Fibroblast of peridontal ligament (primary cell): ENCODE results near the gene DNAJC16.
"Not testable (repeated sequence)": the region's sequence is repeated elsewhere in the genome, so short reads cannot be mapped to it uniquely, and the experiment has no call there.

ENCODE experiments used
- DNase-seq: peaks from one replicate; pipeline ENCODE4 v3.0.0-alpha.2; 2010; ENCODE audit errors: extremely low read depth

Gene DNAJC16

DNA sequence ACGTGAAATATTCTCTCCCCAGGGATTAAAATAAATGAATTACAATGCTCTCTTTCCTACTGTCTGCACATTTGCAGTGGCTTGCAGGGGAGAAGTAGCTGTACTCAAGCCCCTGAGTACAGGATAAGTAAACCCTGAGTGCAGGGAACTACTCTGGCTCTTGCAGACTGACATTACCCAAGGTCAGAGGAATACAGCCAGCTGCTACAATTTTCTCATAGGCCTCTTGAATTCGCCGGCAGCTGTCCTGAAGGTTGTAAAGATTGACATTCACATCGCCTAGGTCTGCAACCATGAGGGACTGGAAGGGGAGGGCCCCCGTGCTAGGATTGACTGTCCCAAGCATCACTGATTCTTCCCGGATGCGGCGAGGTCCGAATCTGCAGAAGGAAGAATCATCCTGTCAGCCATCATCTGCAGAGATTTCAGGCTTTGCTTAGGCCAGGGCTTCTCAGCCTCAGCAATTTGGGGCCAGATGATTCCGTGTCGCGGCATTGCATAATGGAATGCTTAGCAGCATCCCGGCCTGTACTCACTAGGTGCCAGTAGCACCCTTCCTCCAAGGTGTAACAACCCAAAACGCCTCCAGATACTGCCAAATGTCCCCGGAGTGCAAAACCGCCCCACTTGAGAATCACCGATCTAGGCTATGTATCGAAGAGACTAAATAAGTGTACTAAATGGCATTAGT lies 56.5 kb downstream of the DNAJC16 start:
- no peak for DNase-seq

DNA sequence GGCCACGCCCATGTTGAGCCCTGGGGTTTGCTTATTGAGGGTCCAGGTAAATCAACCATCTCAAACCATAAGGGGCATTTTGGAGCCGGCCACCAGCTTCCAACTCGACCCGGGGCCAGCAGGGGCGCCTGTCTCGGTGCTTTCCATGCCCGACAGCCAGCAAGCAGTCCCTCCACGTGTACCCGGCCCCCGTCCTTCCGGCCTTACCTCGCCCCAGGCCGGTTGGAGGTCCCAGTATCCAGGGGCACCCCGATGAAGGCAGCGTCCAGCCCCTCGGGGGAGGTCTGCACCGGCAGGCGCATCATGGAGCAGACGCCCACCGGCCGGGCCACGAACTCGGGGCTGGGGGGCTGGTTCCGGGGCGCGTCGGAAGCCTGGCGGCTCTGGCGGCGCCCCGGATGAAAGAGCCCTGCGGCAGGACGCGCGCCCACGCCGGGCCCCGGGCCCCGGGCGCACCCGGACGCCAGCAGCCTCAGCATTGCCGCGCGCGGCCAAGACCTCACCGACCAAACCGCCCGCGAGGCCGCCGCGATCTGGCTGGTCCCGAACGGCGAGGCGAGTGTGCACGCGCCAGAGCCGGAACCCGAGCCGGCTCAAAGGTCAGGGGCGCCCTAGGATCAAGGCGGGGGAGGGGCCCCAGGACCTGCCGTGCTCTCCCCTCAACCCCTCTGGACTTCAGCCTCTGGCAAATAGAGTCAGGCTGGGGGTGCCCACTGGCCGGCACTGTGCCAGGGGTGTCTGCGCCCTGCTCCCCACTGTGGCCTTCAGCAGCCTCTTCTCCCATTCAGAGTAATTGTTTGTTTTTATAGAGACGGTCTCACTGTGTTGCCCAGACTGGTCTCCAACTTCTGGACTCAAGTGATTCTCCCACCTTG lies 58.1 kb downstream of the DNAJC16 start, which contains the start of gene AGMAT:
AGMAT (minus strand) TSS at position 563 of the 875 bp plus-strand sequence; CDS start at position 479, 84 bp downstream.
- no peak for DNase-seq

DNA sequence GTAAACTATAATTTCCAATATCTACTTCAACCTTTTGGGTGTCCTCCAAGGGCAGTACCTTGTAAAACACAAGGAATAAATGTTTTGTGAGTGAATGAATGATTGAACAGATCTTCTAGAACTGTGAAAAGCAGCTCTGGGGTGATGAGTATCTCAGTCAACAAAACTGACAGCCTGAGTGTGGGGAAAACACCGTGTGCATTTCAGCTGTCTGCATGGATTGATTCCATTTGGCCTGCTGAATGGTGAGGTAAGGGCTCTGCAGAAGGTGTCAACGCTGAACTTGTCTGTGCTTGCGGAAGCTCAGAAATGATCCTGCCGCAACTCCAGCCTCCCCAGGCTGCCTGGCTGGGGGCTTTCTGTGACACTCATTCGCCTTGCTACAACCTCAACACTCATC lies 65.6 kb downstream of the DNAJC16 start:
- DNase-seq = no peak

DNA sequence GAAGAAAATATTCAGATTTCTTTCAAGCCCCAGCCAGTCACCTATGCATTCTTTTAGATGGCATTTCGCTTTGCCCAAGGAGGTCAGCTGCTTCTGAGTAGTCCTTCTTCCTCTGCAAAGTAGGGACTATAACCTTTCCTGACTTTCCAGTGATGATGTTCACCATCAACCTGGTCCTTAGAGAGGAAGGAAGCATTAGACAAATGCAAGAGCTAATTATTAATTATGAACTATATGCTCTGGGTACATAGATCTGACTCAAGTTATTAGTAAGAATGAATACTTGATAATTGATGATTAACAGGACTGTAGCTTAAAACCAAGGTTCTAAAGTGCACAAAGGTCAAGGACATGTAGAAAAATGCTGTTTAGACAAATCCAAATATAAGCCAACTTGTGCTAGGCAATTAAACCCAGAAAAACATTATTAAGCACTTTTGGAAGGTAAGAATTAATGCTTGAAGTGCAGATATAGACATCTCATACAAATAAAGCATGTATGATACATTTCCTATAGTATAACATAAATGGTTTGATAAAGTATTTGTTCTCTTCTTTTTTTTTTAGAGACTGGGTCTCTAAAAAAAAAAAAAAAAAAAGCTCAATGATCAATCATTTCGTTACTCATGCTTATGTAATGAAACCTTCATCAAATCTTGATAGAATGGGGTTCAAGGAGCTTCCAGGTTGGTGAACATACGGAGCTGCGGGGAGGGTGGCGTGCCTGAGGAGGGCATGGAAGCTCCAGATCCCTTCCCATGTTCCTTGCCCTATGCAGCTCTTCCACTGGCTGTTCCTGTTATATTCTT lies 69.4 kb downstream of the DNAJC16 start:
- DNase-seq = no peak

DNA sequence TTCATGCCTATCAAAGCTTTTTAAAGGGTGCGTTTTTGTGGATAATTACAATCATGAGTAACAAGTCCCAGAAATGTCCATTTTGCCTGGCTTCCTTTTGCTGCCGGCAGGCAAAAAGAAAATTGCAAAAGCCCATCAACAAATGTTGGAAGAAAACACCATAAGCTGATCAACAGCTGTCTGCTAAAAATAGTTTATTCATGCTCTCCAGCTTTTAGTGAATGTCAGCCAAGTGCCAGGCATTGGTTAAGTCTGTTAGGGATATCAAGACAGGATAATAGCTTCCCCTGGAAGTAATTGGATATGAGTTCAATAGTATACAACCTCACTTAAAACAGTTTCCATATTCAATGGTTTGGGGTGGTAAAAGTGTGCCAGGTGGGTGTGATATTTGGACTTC lies 71.8 kb downstream of the DNAJC16 start:
- DNase-seq = peak; percentile 67

DNA sequence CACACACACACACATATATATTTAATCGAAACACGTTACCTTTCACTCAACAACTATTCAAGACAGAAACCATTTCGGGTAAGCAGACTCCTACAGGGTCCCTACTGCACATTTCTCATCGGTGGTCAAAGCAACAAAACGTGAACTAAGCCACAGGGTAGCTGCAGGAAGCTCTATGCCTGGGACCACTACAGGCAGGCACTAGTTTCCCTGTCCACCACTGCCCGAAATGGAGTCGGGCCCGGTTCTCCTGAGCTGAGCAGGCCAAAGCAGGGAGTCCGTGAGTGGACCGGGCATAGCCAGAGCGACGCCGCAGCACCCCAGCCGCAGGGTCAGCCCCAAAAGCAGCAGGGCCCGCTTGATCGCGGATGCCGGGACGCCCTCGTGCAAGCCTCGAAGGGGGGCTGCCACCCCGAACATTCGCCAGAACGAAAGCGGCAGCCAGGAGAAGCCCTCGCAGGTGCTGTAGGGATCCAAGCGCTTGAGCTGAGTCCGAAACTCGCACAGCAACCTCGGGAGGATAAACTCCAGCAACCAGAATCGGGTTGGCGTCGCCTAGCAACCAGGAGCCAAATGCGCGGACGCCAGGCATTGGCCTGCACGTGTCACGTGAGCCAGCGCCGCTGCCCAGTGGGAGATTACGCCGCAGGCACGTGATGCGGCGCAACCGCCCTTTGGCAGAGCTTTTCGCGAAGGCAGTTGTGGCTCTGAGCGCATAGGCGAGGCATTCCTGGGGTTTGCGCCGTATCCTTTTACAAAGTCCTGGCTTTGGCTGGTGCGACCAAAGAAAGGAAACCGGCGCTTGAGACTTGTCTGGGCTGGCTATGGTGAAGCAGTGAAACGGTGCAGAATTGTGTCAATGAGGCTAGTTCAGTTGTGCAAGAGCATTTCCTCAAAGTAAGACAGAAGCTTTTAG lies 76.7 kb downstream of the DNAJC16 start:
- DNase-seq = peak; percentile 95

DNA sequence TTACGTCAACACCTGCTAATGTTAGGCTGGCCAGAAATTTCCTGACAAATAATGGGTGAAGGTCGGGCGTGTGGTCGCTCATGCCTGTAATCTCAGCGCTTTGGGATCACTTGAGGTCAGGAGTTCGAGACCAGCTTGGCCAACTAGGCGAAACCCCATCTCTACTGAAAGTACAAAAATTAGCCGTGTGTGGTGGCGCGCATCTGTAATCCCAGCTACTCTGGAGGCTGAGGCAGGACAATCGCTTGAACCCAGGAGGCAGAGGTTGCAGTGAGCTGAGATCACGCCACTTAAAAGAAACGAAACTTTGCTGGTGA lies 77.3 kb downstream of the DNAJC16 start:
- not testable (repeated sequence) for DNase-seq

DNA sequence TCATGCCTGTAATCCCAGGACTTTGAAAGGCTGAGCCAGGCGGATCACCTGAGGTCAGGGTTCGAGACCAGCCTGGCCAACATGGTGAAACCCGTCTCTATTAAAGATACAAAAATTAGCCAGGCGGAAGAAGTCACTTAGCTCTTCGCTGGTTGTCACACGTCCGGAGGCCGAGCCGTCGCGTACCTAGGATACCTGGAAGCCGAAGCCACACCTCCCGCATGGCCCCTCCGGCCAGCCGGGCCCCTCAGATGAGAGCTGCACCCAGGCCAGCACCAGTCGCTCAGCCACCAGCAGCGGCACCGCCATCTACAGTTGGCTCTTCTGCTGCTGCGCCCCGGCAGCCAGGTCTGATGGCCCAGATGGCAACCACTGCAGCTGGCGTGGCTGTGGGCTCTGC lies 77.8 kb downstream of the DNAJC16 start:
- DNase-seq = not testable (repeated sequence)

DNA sequence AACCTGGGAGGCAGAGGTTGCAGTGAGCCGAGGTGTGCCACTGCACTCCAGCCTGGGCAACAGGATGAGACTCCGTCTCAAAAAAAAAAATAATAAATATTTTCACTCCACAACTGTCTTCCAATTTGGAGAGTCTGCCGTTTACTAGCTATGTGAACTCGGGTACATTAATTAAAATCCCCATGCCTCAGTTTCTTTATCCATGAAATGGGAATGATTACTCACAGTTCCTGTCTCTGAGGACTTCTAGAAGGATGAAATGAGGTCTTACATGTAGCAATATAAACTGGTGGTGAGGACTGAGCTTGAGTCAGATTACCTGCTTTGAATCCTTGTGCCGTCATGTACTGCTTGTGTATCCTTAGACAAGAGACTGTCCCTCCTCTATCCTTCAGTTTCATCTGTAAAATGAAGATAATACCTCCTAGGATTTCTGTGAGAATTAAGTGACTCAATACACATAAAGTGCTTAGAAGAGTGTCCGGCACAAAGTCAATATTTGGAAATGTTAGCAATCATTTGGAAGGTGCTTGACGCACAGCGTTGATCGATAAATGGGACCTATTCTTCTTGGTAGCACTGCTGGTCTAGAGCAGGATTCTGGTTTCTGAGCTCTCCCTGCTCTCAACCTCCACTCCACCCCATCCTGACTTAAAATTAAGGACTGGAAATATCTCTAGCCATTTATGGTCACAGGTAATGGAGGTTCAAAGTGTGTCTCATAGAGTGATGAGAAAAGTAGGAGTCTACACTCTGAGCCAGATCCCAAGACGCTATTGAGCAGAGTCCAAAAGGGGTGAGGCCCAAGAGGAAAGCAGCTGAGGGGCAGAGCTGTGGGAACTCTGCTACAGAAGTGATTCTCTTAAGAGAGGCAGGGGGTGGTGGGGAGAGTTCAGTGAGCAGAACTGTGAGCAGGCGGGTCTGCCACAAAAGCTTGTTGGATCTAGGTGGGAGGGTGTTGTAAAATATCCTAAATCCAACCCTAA lies 79.0 kb downstream of the DNAJC16 start:
- no peak for DNase-seq

DNA sequence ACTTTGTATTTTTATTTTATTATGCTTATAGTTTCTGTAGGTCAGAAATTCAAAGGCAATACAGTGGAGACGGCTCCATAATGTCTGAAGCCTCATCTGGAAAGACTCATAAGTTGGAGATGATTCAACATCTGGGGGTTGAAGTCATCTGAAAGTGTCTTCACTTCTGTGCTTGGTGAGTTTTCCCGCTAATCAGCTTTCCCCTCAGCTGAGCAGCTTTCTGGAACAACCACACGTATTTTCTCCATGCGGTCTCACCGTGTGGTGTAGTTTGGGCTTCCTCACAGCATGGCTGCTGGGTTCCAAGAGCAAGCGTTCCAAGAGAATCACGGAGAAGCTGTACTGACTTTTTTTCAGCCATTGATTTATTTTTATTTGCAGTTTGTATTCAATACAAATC lies 83.0 kb downstream of the DNAJC16 start:
- no peak for DNase-seq

DNA sequence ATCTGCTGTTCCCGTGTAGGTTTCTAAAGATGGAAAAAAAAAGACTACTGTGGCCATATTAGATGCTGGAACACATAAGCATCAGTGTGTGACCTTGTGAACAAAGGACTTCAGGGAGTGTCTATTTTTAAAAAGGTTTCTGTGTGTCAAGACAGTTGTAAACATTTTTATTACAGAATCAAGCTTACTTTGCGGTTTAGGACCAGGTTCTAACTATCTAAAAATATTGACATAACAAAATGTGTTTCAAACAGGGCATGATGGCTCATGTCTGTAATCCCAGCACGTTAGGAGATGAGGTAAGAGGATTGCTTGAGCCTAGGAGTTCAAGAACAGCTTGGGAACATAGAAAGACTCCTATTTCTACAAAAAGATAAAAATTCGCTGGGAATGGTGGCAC lies 83.5 kb downstream of the DNAJC16 start:
- DNase-seq = no peak

DNA sequence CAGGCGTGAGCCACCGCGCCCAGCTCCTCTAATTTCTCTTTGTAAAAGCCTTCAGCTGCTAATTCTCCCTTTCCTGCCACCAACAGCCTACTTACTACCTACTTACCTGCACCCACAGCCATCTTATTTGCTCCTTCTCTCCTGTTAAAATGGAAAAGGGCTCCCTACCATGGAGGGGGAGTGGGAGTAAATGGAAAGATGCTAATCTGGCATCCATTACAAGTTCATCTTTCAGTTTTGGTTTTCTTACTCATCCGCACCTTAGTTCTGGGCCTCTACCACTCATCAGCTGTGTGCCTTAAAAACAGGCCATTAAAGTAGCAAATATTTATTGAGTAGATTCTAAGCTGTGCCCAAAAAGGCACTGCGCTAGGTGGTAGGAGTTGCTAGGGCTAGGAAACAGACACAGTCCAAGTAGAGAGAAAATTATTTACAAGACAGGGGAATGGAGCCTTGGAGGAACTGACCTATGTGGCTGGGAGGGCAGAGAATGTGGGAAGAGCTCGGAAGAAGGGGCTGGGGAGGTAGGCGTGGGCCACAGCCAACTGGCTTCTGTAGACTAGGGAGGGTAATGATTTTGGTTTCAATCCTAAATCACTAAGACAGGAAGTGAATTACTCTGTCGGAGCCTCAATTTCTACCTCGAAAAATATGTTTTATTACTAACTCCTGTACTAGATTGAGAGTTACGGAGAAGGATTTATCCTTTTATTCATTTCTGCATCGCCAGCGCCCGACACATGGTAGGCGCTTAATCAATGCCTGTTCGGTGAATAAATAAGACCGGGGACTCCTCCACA lies 89.9 kb downstream of the DNAJC16 start:
- no peak for DNase-seq

DNA sequence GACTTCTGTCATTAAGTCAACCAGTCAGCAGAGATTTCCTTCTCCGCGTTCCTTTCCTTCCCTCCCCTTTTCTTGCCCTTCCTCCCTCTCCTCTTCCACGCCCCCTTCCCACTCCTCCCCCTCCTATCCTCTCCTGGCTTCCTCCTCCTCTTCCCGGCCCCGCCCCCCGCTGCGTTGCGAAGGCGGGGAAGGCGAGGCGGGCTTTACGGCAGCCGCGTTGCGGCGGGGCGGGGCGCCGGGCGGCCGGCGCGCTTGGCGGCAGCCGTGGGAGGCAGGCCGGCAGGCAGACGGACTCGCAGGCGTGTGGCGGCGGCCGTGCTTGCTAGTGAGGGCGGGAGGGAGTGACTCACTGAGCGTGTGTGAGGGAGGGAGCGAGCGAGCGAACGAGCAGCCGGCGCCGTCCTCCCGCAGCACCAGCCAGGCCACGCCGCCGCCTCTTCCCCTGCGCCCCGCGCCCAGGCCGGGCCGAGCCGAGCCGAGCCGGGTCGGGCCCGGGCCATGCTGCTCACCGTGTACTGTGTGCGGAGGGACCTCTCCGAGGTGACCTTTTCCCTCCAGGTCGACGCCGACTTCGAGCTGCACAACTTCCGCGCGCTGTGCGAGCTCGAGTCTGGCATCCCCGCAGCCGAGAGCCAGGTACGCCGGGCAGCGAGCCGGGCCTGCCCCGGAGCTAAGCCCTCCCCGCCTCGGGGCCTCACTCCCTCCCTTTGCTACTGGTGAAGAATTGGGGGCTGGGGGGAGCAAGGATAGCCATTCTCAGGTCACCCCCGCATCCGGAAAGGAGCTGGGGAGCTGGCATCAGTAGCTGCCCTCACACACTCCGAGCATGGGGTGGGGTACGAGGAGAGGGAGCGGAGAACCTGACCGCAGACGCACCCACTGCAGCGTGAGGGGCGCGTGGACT lies 90.8 kb downstream of the DNAJC16 start, which contains the start of gene DDI2:
DDI2 (plus strand) TSS at position 286 of the 904 bp plus-strand sequence; CDS start at position 499, 213 bp downstream.
- DNase-seq = peak; percentile 96

DNA sequence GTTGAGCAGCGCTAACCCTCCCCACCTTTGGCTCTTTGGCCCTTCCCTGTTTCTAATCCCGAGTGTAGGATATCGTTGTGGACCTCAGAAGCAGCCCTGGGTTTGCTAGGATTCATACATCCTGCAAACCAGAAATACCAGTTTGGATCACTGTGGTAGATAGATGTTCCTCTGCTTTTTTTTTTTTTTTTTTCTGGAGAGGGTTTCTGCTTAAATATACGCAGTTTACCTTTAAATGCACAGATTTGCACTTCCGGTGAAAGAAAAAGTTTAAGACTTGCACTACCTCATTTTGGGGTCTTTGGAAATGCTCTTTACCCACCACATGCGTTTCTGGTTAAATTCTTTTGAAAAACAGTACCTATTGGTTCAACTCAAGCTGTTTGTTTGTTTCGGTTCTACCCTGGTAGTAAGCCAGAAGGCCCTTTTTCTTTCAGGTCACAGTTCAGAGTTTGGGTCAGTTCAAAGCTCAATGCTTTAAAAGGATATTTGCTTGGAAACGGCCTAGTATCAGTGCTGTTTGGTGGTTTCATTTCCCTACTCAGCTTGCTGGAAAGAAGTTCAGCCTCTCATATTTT lies 91.5 kb downstream of the DNAJC16 start:
- DNase-seq = no peak

DNA sequence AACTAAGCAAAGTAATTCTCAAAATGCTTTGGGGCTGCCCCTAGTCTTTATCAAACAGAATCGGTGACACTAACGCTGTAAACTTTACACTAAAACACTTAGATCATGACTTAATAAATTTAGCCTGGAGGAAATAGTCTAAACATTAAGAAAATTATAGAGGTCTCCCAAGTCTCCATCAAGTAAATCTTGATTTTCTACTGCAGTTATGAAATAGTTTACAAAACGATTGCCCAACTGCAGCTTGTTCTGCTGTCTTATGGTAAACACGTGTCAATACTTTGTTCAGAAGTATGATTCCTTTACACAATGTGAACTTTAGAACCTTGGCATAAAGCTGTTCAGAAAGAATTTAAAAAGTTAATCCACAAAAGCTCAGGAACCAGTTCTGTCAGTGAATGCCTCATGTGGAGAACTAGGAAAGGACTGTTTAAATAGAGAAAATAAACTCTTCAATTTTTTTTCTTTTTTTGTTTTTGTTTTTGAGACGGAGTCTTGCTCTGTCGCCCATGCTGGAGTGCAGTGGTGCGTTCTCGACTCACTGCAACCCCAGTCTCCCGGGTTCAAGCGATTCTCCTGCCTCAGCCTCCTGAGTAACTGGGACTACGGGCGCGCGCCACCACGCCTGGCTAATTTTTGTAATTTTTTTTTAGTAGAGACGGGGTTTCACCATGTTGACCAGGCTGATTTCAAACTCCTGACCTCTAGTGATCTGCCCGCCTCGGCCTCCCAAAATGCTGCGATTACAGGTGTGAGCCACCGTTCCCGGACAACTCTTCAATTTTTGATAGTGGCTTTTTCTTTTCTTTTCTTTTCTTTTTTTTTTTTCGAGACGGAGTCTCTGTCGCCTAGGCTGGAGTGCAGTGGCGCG lies 92.2 kb downstream of the DNAJC16 start:
- peak; percentile 92 for DNase-seq

DNA sequence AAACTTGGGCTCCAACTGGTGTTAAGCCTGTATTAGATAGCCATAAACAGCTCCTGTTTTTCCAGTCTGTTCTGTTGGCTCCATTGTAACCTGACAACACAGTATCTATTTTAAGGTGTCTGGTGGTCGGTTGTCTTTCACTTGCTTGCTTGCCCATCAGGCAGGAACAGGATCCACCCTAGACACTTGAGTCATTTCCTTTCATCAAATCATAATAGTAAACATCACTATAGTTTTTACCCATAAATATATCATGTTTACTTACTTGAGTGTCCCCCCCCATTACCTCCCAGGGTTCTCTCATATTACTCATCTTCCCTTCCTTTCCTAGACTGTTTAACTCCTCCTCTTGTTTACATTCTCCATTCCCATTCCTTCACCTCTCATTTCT lies 93.5 kb downstream of the DNAJC16 start:
- DNase-seq = peak; percentile 25
